ENCODE results near the gene EDN2.

- TF ChIP-seq CTCF (IDR thresholded peaks at IDR 0.05; ENCODE audit: low read depth, low read length, poor library complexity, severe bottlenecking) (no peak), EZH2phosphoT487 (IDR thresholded peaks at IDR 0.05; ENCODE audit: borderline replicate concordance, low read length) (no peak)
Observed at GRCh38 chr1:41456847-41457540, 27.5 kb downstream of the EDN2 start.

All from DOHH2 (cell line).